Sigmoid colon (tissue), 7 donors: ENCODE results near the gene RACGAP1. TPM values are rescaled to one million over a fixed set of nuclear protein-coding genes. Genes with fewer than 3 reads are reported as not detected.
"Not testable (repeated sequence)": the region's sequence is repeated elsewhere in the genome, so short reads cannot be mapped to it uniquely, and the experiment has no call there.

Experiments used
- DNase-seq: peaks from one replicate; pipeline ENCODE4 v3.0.0-alpha.2; 2019
- H3K27ac ChIP-seq, 4 donors: fragments of 200-600 bp; sonication (generic); one replicate each; pipeline ENCODE4 v1.5.1; 2016 to 2019; ENCODE audit warnings: mild to moderate bottlenecking in 1 of 4
- H3K27me3 ChIP-seq, 3 donors: fragments of 200-600 bp; sonication (generic); one replicate each; pipeline ENCODE4 v1.5.1; 2019; ENCODE audit warnings: mild to moderate bottlenecking in 1 of 3
- H3K36me3 ChIP-seq, 4 donors: fragments of 200-600 bp; sonication (generic); one replicate each; pipeline ENCODE4 v1.5.1; 2016 to 2019
- H3K4me1 ChIP-seq, 4 donors: fragments of 200-600 bp; sonication (generic); one replicate each; pipeline ENCODE4 v1.5.1; 2017 to 2019
- H3K4me3 ChIP-seq, 4 donors: fragments of 200-600 bp; sonication (generic); one replicate each; pipeline ENCODE4 v1.5.1; 2017 to 2019; ENCODE audit warnings: mild to moderate bottlenecking in 2 of 4, moderate library complexity in 1 of 4
- H3K9me3 ChIP-seq, 4 donors: fragments of 200-600 bp in 3 of 4; sonication (generic) in 3 of 4; one replicate each; pipeline versions ENCODE4 v1.5.1 to v1.6.1; 2013 to 2019
- EP300 ChIP-seq, 4 donors: sonication (generic); formaldehyde crosslinking; IDR thresholded peaks; one replicate each; pipeline ENCODE4 v1.6.1; 2017; ENCODE audit warnings: antibody characterized with exemption in 4 of 4
- POLR2A ChIP-seq, 2 donors: fragments of 450-650 bp; IDR thresholded peaks; one replicate each; pipeline ENCODE4 v1.6.1; 2016; ENCODE audit warnings: antibody characterized with exemption in 2 of 2, mild to moderate bottlenecking in 2 of 2, moderate library complexity in 2 of 2
- POLR2AphosphoS5 ChIP-seq, 4 donors: sonication (generic); formaldehyde crosslinking; IDR thresholded peaks; one replicate each; pipeline ENCODE4 v1.6.1; 2017; ENCODE audit warnings: antibody characterized with exemption in 4 of 4
- WGBS, 2 donors: extraction: QIAGEN DNeasy Blood & Tissue Kit; methylation state at CpG; one replicate each; pipeline ENCODE4 v1.1.7; 2013; 5-methylcytosine and 5-hydroxymethylcytosine counted together
- intact Hi-C: fragments of 100-400 bp; cut with DNase I; formaldehyde crosslinking; loops from one replicate; pipeline ENCODE4 v1.15.1; 2023
- polyA plus RNA-seq, 3 donors: library from polyadenylated mRNA; stranded (reverse); fragments of 200-250 nt; gene quantifications; one replicate each; pipeline ENCODE4 v1.2.3, GENCODE V29; 2013
- total RNA-seq, 4 donors: library from RNA; depleted of rRNA; stranded (reverse); fragments of >200 nt; gene quantifications; one replicate each; pipeline ENCODE4 v1.1.0, GENCODE V29; 2016
- TF ChIP-seq, protein P1 (sequence below), 4 experiments: fragments of 450-650 bp in 3 of 4; fragments of 200-600 bp in 1 of 4; IDR thresholded peaks; one replicate each; pipeline ENCODE4 v1.5.1; 2016 to 2019; ENCODE audit warnings: antibody characterized with exemption in 4 of 4, mild to moderate bottlenecking in 3 of 4, moderate library complexity in 2 of 4
- donor health status: healthy with polysubstance abuse.
- donor health status: Bipolar disorder and iron deficiency.
- donor health status: healthy.

Gene RACGAP1
- total and polyA plus RNA-seq, 7 donors, result 4.8 to 42.6 (median 22.5) TPM

DNA sequence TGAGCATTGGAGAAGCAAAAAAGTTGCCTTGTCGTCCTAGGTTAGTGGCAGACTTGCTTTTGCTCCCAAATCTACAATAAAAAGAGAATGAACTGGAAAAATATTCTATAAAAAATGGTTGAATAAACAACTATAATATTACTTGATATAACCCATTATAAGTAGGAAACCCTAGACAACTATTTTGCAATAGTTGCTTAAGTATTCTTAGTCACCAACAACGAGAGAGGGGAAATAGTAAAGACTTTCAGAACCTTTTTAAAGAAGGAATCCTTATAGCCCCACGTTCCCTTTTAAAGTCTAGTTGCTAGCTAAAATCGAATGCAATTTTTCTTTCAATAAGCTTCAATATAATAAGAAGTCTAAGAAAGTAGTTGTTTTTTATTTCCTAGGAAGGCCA lies 35.0 kb downstream of the RACGAP1 start:
- Histone ChIP-seq H3K4me1 (peaks cover 0 to 50% (median 26%) of the 10 kb centered on the region in 4 donors), H3K9me3 (no peaks in the 10 kb centered on the region), H3K36me3 (peaks cover 0 to 36% (median 5%) of the 10 kb centered on the region in 4 donors), H3K27me3 (no peaks in the 10 kb centered on the region), H3K4me3 (no peak overlapping the region), H3K27ac (peak overlapping the region in 2 of 4 donors; percentile 17 to 36)
- DNase-seq, result no peak
- TF ChIP-seq POLR2AphosphoS5 (IDR thresholded peaks at IDR 0.05) (no peak), EP300 (IDR thresholded peaks at IDR 0.05) (no peak), POLR2A (IDR thresholded peaks at IDR 0.05) (no peak)
- TF ChIP-seq, protein P1, sequence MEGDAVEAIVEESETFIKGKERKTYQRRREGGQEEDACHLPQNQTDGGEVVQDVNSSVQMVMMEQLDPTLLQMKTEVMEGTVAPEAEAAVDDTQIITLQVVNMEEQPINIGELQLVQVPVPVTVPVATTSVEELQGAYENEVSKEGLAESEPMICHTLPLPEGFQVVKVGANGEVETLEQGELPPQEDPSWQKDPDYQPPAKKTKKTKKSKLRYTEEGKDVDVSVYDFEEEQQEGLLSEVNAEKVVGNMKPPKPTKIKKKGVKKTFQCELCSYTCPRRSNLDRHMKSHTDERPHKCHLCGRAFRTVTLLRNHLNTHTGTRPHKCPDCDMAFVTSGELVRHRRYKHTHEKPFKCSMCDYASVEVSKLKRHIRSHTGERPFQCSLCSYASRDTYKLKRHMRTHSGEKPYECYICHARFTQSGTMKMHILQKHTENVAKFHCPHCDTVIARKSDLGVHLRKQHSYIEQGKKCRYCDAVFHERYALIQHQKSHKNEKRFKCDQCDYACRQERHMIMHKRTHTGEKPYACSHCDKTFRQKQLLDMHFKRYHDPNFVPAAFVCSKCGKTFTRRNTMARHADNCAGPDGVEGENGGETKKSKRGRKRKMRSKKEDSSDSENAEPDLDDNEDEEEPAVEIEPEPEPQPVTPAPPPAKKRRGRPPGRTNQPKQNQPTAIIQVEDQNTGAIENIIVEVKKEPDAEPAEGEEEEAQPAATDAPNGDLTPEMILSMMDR (IDR thresholded peaks at IDR 0.05), result no peak
- intact Hi-C loops, result no loop called here
- 85 to 89% methylated on average over 4 of the region's 4 CpGs for WGBS, 2 donors

GRCh38 chr12:49989400-49989799 lies 35.9 kb downstream of the RACGAP1 start:
- Histone ChIP-seq H3K4me1 (peaks cover 0 to 58% (median 33%) of the 10 kb centered on the region in 4 donors), H3K36me3 (peaks cover 0 to 30% (median 5%) of the 10 kb centered on the region in 4 donors), H3K27ac (peak overlapping the region in 1 of 4 donors; percentile 77)
- DNase-seq, H3K4me3 ChIP-seq, intact Hi-C loops, H3K9me3 ChIP-seq, H3K27me3 ChIP-seq: not testable (repeated sequence)
- 96 to 98% methylated on average over 2 of the region's 2 CpGs for WGBS, 2 donors

DNA sequence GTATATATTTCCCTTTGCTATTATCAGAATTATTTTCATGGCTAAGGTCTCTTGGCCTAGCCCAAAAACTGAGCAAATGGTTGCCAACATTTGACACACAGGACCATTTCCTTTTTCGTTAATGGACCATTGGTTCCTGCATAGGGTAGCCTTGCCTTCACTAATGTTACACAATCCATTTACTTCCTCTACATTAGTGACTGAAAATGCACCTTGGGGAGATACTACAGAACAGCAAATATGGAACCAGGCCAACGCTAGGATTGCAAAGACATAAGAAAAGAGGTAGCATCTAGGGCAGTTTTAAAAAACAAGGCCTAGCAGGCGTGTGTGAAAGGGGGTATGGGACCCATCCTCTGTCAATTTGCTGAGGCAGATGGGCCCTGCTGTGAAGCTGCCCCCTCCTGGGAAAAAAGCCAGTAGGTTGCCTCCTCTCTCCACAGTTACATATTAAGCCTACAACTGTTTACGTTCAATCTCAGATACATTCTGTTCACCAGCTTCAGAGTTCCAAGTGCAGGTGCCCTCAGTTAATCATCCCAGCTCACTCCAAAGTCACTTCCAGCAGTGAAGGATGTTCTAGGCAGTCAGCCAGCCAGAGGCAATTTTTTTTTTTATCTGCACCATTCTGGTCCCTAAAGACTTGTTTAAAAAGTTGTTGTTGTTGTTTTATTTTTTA lies 37.5 kb downstream of the RACGAP1 start:
- TF ChIP-seq, protein P1 (IDR thresholded peaks at IDR 0.05), result no peak
- TF ChIP-seq EP300 (IDR thresholded peaks at IDR 0.05) (peak in 2 of 4 donors; percentile 37 to 65), POLR2AphosphoS5 (IDR thresholded peaks at IDR 0.05) (peak in 1 of 4 donors; percentile 60)
- no peaks in the 10 kb centered on the region for H3K9me3 ChIP-seq
- intact Hi-C loops, result no loop called here
- no peak overlapping the region for H3K4me3 ChIP-seq
- 66 to 77% methylated on average over 4 of the region's 4 CpGs for WGBS, 2 donors
- no peaks in the 10 kb centered on the region for H3K27me3 ChIP-seq
- peaks cover 0 to 74% (median 47%) of the 10 kb centered on the region in 4 donors for H3K4me1 ChIP-seq
- peak; percentile 69 for DNase-seq
- peaks cover 0 to 14% (median 5%) of the 10 kb centered on the region in 4 donors for H3K36me3 ChIP-seq
- peak overlapping the region in 3 of 4 donors; percentile 64 to 77 (median 72) for H3K27ac ChIP-seq

GRCh38 chr12:49986476-49986875 lies 38.8 kb downstream of the RACGAP1 start:
- intact Hi-C loops, H3K36me3 ChIP-seq, H3K27me3 ChIP-seq, H3K9me3 ChIP-seq, DNase-seq, H3K4me3 ChIP-seq: not testable (repeated sequence)
- Histone ChIP-seq H3K4me1 (peaks cover 0 to 86% (median 56%) of the 10 kb centered on the region in 4 donors), H3K27ac (peak overlapping the region in 2 of 4 donors; percentile 64 to 77)
- 88 to 93% methylated on average over 3 of the region's 3 CpGs for WGBS, 2 donors

DNA sequence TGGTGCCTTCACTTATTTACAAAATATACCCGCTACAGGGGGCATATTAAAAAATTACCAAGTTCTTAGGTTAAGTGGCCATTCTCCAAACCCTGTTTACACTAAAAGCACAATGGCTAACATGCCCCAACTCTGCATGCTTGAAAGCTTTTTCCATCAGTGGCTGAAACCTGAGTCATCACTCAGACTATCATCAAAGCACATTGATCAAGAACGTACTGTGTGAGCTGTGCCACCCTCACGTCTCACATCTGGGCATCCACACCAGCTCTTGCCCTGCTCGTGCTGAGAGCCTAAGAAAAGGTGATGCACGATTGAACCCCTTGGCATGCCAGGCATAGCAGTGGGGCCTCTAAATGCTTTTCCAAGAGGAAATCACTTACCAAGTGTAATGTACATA lies 39.3 kb downstream of the RACGAP1 start:
- no peak for TF ChIP-seq POLR2A (IDR thresholded peaks at IDR 0.05)
- TF ChIP-seq, protein P1 (IDR thresholded peaks at IDR 0.05), result no peak
- TF ChIP-seq POLR2AphosphoS5 (IDR thresholded peaks at IDR 0.05), result no peak
- TF ChIP-seq EP300 (IDR thresholded peaks at IDR 0.05), result no peak
- DNase-seq, result no peak
- intact Hi-C loops, result no loop called here
- Histone ChIP-seq H3K9me3 (no peaks in the 10 kb centered on the region), H3K36me3 (no peaks in the 10 kb centered on the region), H3K27me3 (no peaks in the 10 kb centered on the region), H3K4me1 (peaks cover 0 to 86% (median 56%) of the 10 kb centered on the region in 4 donors), H3K27ac (no peak overlapping the region), H3K4me3 (no peak overlapping the region)
- 88 to 94% methylated on average over 5 of the region's 5 CpGs for WGBS, 2 donors
